Vagina (tissue), 2 donors: Measurements from ENCODE around the gene CENPN.

ENCODE experiments used
- POLR2A ChIP-seq, 2 donors: fragments of 450-650 bp; IDR thresholded peaks; one replicate each; pipeline ENCODE4 v1.6.1; 2017; ENCODE audit warnings: antibody characterized with exemption in 2 of 2, mild to moderate bottlenecking in 2 of 2, moderate library complexity in 2 of 2
- TF ChIP-seq, protein P1 (sequence below), 3 experiments: fragments of 450-650 bp in 2 of 3; fragments of 200-600 bp in 1 of 3; sonication (generic) in 1 of 3; IDR thresholded peaks; one replicate each; pipeline ENCODE4 v1.5.1; 2017 to 2019; ENCODE audit warnings: antibody characterized with exemption in 3 of 3, mild to moderate bottlenecking in 2 of 3, moderate library complexity in 2 of 3

DNA sequence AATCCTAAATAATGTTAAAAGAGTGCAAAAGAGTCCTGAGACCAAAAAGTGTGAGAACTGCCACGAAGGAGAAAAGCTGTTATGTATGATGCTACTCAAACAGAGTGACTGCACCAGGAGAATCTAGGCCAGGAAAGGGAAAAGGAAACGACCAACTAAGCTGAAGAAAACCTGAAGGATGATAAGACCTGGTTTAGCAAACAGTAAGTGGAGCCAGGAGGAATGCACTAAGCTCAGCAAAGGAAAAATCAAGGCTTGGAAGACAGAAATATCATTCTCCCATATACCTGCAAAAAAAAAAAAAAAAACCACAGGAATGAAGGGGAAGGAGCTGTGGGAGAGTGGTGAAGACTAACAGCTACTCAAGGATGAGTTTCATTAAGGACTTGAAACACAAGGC lies 21.4 kb upstream of the CENPN start:
- TF ChIP-seq, protein P1, sequence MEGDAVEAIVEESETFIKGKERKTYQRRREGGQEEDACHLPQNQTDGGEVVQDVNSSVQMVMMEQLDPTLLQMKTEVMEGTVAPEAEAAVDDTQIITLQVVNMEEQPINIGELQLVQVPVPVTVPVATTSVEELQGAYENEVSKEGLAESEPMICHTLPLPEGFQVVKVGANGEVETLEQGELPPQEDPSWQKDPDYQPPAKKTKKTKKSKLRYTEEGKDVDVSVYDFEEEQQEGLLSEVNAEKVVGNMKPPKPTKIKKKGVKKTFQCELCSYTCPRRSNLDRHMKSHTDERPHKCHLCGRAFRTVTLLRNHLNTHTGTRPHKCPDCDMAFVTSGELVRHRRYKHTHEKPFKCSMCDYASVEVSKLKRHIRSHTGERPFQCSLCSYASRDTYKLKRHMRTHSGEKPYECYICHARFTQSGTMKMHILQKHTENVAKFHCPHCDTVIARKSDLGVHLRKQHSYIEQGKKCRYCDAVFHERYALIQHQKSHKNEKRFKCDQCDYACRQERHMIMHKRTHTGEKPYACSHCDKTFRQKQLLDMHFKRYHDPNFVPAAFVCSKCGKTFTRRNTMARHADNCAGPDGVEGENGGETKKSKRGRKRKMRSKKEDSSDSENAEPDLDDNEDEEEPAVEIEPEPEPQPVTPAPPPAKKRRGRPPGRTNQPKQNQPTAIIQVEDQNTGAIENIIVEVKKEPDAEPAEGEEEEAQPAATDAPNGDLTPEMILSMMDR (IDR thresholded peaks at IDR 0.05): no peak
- TF ChIP-seq POLR2A (IDR thresholded peaks at IDR 0.05): no peak
